ENCODE results near the gene PRM1. TPM values are rescaled to one million over a fixed set of nuclear protein-coding genes. Genes with fewer than 3 reads are reported as not detected.

PRM1 gene
- total RNA-seq, 3 donors from 2014 or later (not counting 1 experiment from before 2014, with no cell fraction given): not detected

DNA sequence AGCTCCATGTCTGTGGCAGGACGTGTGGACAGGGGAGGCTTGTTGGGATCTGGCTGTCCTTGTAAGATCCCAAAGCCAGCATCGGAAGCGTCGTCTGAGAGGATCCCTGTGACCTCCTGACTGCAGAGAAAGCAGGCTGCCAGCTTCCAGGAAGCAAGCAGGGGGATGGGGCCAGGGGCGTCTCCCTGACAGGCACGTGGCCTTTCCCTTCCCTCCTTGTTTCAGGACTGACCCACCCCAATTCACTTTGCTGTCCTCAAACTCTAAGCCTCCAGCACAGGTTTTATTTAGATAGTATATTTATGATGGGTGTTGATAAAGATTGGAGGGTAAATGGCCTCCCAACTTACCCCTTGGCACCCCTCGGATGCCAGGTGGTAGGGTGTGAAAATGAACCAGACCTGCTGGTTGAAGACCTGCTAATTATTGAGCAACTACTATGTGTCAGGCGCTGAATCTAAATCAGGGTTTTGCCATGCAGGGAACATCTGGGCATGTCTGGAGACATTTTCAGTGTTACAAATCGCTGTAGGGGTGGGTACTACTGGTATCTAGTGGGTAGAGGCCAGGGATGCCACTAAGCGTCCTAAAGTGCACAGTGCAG, 49.7 kb downstream of the PRM1 start:
- Mint-ChIP-seq H3K4me3 (no peak overlapping the region), H3K4me1 (peaks cover 42 to 47% of the 10 kb centered on the region in 2 donors), H3K27ac (peak overlapping the region; percentile 84 to 92), H3K36me3 (no peaks in the 10 kb centered on the region), H3K9me3 (no peaks in the 10 kb centered on the region), H3K27me3 (ENCODE audit: low read depth in 2 of 2) (no peaks in the 10 kb centered on the region)
- no peak for ATAC-seq
- H3K4me1 ChIP-seq (ENCODE audit: control insufficient read depth, insufficient read depth, low read length): peaks cover 52% of the 10 kb centered on the region
- no peaks in the 10 kb centered on the region for H3K27me3 ChIP-seq (ENCODE audit: control insufficient read depth, insufficient read depth, low read length)
- intact Hi-C loops (cut with micrococcal nuclease): loop anchor here (10.0 kb wide), 1 partner anchor 357 kb away; the partner anchor contains the start of gene CIITA
- H3K36me3 ChIP-seq (ENCODE audit: control insufficient read depth, insufficient read depth, low read length): no peaks in the 10 kb centered on the region
- TF ChIP-seq, protein P1, sequence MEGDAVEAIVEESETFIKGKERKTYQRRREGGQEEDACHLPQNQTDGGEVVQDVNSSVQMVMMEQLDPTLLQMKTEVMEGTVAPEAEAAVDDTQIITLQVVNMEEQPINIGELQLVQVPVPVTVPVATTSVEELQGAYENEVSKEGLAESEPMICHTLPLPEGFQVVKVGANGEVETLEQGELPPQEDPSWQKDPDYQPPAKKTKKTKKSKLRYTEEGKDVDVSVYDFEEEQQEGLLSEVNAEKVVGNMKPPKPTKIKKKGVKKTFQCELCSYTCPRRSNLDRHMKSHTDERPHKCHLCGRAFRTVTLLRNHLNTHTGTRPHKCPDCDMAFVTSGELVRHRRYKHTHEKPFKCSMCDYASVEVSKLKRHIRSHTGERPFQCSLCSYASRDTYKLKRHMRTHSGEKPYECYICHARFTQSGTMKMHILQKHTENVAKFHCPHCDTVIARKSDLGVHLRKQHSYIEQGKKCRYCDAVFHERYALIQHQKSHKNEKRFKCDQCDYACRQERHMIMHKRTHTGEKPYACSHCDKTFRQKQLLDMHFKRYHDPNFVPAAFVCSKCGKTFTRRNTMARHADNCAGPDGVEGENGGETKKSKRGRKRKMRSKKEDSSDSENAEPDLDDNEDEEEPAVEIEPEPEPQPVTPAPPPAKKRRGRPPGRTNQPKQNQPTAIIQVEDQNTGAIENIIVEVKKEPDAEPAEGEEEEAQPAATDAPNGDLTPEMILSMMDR (IDR thresholded peaks at IDR 0.05): no peak
- DNase-seq: no peak
- 86% methylated on average over 10 of the region's 10 CpGs for WGBS (ENCODE audit: insufficient coverage)
- no peaks in the 10 kb centered on the region for H3K9me3 ChIP-seq (ENCODE audit: control insufficient read depth, insufficient read depth, low read length)
- H3K4me3 ChIP-seq (ENCODE audit: low read length): no peak overlapping the region
- no peak overlapping the region for H3K27ac ChIP-seq (ENCODE audit: low read length)

Other genes starting within 250 kb of the PRM1 start
- gene SOCS1, start 25.1 kb downstream of the PRM1 start, total RNA-seq: 10 to 100 TPM; 21.7 to 74.7 (median 27.2) TPM
- gene TNP2, start 12.0 kb downstream of the PRM1 start, total RNA-seq: not detected
- gene PRM3, start 7.7 kb downstream of the PRM1 start, total RNA-seq: not detected
- gene PRM2, start 4.8 kb downstream of the PRM1 start, total RNA-seq: not detected
- 1 to 10 TPM in 1 of 3 donors, under 1 TPM in 2; 0.83 to 1.1 (median 0.93) TPM for gene RMI2, start 64.1 kb upstream of the PRM1 start, total RNA-seq